Brain pericyte (primary cell): Measurements from ENCODE around the gene MAN1B1.

ENCODE experiments used
- DNase-seq: peaks from one replicate; pipeline ENCODE4 v3.0.0-alpha.2; 2012; ENCODE audit warnings: low read depth, low spot score

MAN1B1 gene

GRCh38 chr9:137145731-137146526 is 59.1 kb downstream of the MAN1B1 start:
- DNase-seq, result no peak

DNA sequence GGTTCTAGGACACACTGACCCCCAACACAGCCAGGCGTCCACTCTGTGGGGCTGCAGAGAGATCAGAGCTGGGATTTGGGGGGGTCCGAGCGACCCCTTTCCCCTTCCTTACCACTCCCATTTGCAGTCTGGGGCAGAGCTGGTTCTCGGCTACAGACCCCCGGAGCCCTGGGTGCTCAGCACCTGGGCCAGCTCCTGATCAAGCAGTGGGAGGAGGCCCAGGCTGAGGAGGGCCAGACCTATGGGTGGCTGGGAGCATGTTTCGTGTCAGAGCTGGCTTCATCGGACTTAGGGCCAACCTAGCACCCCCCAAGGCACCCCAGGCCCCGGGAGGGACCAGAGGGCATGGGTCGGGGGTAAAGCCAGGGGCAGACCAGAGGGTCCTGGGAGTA is 59.7 kb downstream of the MAN1B1 start:
- no peak for DNase-seq

DNA sequence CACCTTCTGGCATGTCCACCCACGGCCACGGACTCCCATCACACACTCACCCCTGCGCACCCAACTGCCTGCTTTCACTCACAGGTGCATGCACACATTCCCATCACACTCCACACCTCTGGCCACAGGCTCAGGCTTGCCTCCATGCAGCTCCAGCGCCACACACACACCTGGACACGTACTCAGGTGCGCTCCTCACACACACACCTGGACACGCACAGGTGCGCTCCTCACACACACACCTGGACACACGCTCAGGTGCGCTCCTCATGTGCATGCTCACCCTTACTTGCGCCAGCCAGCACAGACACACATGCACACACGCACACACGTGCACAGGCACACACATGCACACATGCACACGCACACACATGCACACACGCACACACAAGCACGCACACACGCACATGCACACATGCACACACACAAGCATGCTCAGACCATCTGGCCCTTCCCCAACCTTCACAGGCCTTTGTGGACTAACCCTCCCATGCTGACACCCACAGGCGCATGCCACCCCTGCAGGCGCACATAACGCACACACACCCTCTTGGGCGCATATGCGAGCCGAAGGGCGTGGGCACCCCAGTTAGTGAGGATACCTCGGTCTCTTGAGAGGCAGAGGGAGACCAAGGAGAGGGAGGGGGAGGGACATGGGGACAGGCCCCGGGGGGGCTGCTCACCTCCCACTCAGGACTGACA is 60.5 kb downstream of the MAN1B1 start:
- no peak for DNase-seq

- no peak for DNase-seq
These were observed 61.0 kb downstream of the MAN1B1 start for GRCh38 chr9:137147793-137148160.

GRCh38 chr9:137148242-137148641 is 61.5 kb downstream of the MAN1B1 start:
- no peak for DNase-seq

GRCh38 chr9:137148661-137149060 is 61.9 kb downstream of the MAN1B1 start:
- no peak for DNase-seq

DNA sequence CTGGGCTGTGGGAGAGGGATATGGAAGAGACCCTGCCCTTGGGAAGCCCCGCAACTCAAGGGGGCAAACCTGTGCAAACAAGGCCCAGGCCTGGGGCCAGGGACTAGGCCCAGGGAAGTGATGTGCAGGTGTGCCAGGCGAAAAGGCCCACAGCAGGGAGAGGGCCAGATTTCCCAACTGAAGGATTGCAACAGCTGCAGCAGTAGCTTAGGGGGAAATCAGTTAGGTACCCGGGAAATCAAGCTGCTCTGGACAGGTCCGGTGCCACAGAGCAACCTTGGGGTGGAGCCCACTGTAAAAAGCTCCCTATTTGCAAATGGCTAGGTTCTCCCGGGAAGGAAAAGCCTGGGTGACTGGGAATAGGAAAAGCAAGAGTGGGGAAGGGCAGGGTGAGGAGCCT is 62.6 kb downstream of the MAN1B1 start:
- DNase-seq, result no peak

GRCh38 chr9:137149942-137150616 is 63.3 kb downstream of the MAN1B1 start:
- DNase-seq, result no peak

DNA sequence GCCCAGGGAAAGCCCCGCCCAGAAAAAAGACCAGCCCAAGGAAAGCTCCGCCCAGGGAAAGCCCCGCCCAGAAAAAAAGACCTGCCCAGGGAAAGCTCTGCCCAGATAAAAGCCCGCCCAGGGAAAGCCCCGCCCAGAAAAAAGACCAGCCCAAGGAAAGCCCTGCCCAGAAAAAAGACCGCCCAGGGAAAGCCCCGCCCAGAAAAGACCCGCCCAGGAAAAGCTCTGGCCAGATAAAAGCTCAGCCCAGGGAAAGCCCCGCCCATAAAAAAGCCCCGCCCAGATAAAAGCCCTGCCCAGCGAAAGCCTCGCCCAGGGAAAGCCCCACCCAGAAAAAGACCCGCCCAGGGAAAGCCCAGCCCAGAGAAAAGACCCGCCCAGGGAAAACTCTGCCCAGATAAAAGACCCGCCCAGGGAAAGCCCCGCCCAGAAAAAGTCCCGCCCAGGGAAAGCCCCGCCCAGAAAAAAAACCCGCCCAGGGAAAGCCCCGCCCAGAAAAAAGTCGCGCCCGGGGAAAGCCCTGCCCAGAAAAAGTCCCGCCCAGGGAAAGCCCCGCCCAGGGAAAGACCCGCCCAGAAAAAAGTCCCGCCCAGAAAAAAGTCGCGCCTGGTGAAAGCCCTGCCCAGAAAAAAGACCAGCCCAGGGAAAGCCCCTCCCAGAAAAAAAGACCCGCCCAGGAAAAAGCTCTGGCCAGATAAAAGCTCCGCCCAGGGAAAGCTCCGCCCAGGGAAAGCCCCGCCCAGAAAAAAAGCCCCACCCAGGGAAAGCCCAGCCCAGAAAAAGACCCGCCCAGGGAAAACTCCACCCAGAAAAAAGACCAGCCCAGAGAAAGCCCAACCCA is 64.1 kb downstream of the MAN1B1 start:
- no peak for DNase-seq

DNA sequence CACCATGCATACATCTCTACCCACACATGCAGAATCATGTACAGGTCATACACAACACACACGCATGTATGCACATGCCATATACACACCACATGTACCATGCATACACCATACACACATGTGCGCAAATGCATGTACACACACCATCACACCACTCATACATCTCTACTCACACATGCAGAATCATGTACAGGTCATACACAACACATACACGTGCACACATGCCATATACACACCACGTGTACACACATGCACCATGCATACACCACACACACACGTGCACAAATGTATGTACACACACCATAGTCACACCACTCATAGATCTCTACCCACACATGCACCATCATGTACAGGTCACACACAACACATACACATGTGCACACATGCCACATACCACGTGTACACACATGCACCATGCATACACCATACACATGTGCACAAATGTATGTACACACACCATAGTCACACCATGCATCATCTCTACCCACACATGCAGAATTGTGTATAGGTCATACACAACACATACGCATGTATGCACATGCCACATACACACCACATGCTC is 66.1 kb downstream of the MAN1B1 start:
- no peak for DNase-seq

- DNase-seq, result no peak
These were observed 70.0 kb downstream of the MAN1B1 start for GRCh38 chr9:137156567-137157375.

DNA sequence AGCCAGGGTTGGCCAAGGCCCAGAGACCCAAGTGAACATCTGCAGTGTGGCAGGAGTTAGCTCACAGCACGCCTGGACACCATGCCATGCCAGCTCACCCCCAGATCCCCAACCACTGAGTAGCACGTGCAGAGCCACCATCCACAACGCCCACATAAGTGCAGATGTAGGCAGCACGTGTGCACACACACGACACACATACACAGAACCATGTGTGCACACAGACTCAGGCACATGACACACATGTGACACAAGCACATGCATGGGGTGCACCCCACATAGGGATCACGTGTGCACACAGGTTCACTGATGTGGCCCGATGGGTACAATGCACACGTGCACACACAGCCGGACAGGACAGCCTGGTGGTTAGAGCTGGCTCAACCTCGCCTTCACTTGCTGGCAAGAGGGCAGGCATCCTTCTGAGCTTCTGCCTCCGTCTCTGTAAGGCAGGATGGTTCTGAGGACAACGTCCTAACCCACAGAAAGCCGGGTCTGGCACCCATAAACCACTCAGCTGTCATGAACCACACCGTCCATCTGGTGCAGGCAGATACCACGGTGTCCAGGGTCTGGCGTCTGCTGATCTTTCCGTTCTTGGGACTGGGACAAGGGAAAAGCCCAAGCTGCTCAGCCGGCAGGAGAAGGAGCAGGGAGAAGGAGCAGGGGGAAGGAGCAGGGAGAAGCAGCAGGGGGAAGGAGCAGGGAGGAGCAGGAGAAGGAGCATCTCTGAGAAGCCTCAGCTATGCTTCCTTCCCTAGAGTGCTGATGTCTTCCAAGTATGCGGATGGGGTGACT is 71.0 kb downstream of the MAN1B1 start:
- DNase-seq, result no peak

DNA sequence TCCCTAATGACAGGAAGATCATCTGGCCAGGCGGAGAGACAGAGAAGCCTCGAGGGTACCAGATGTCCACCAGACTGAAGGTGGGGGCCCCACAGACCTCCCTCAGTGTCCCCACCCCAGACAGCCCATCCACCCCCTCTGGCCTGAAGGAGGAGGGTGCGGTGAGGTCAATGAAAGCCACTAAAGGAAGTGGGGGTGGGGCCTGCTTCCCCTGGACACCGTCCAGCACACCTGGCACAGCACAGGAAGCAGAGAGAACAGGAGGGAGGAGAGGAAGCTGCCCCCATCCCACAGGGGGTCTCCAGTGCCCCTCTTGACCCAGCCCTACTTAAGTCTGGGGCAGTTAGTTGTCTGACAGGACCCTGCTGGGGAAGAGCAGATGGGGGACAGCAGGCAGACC is 71.8 kb downstream of the MAN1B1 start:
- no peak for DNase-seq
